Peyer's patch (tissue), 4 donors: ENCODE data around the gene ZNF670. TPM values are rescaled to one million over a fixed set of nuclear protein-coding genes. Genes with fewer than 3 reads are reported as not detected.

ENCODE experiments used
- DNase-seq, 3 donors: peaks; one replicate each; pipeline ENCODE4 v3.0.0-alpha.2; 2017 to 2019
- H3K27ac ChIP-seq, 4 donors: fragments of 200-600 bp; sonication (generic); one replicate each; pipeline ENCODE4 v1.5.1; 2016 to 2019
- H3K27me3 ChIP-seq, 2 donors: fragments of 200-600 bp; sonication (generic); one replicate each; pipeline ENCODE4 v1.5.1; 2019
- H3K36me3 ChIP-seq, 3 donors: fragments of 200-600 bp; sonication (generic); one replicate each; pipeline ENCODE4 v1.5.1; 2016 to 2019
- H3K4me1 ChIP-seq, 4 donors: fragments of 200-600 bp; sonication (generic); one replicate each; pipeline ENCODE4 v1.5.1; 2016 to 2019
- H3K4me3 ChIP-seq, 4 donors: fragments of 200-600 bp; sonication (generic); 1 replicate in 3 of 4; 2 replicates in 1 of 4; pipeline ENCODE4 v1.5.1; 2016 to 2019; ENCODE audit warnings: mild to moderate bottlenecking in 1 of 4
- H3K9me3 ChIP-seq, 4 donors: fragments of 200-600 bp; sonication (generic); one replicate each; pipeline ENCODE4 v1.5.1; 2016 to 2019; ENCODE audit warnings: mild to moderate bottlenecking in 1 of 4
- POLR2A ChIP-seq, 2 donors: fragments of 450-650 bp; IDR thresholded peaks; one replicate each; pipeline ENCODE4 v1.5.1; 2017; ENCODE audit warnings: antibody characterized with exemption in 2 of 2, mild to moderate bottlenecking in 2 of 2, moderate library complexity in 2 of 2
- total RNA-seq, 4 donors: library from RNA; depleted of rRNA; stranded (reverse); fragments of >200 nt; gene quantifications; one replicate each; pipeline ENCODE4 v1.1.0, GENCODE V29; 2016
- TF ChIP-seq, protein P1 (sequence below), 6 experiments: fragments of 450-650 bp in 4 of 6; fragments of 200-600 bp in 2 of 6; sonication (generic) in 1 of 6; IDR thresholded peaks; one replicate each; pipeline ENCODE4 v1.5.1; 2017 to 2019; ENCODE audit warnings: antibody characterized with exemption in 6 of 6, mild to moderate bottlenecking in 3 of 6, moderate library complexity in 1 of 6

The ZNF670 gene
- total RNA-seq, 4 donors from 2014 or later = 1.8 to 5.8 (median 2.0) TPM

- DNase-seq = no peak
- Histone ChIP-seq H3K9me3 (peaks cover 0 to 20% (median 4%) of the 10 kb centered on the region in 4 donors), H3K4me3 (no peak overlapping the region), H3K27ac (no peak overlapping the region), H3K36me3 (peaks cover 0 to 40% (median 4%) of the 10 kb centered on the region in 3 donors), H3K27me3 (no peaks in the 10 kb centered on the region), H3K4me1 (peaks cover 0 to 6% (median 1%) of the 10 kb centered on the region in 4 donors)
- TF ChIP-seq POLR2A (IDR thresholded peaks at IDR 0.05) = no peak
- TF ChIP-seq, protein P1, sequence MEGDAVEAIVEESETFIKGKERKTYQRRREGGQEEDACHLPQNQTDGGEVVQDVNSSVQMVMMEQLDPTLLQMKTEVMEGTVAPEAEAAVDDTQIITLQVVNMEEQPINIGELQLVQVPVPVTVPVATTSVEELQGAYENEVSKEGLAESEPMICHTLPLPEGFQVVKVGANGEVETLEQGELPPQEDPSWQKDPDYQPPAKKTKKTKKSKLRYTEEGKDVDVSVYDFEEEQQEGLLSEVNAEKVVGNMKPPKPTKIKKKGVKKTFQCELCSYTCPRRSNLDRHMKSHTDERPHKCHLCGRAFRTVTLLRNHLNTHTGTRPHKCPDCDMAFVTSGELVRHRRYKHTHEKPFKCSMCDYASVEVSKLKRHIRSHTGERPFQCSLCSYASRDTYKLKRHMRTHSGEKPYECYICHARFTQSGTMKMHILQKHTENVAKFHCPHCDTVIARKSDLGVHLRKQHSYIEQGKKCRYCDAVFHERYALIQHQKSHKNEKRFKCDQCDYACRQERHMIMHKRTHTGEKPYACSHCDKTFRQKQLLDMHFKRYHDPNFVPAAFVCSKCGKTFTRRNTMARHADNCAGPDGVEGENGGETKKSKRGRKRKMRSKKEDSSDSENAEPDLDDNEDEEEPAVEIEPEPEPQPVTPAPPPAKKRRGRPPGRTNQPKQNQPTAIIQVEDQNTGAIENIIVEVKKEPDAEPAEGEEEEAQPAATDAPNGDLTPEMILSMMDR (IDR thresholded peaks at IDR 0.05) = no peak
Observed at GRCh38 chr1:247100676-247101279, 22.2 kb upstream of the ZNF670 start.

DNA sequence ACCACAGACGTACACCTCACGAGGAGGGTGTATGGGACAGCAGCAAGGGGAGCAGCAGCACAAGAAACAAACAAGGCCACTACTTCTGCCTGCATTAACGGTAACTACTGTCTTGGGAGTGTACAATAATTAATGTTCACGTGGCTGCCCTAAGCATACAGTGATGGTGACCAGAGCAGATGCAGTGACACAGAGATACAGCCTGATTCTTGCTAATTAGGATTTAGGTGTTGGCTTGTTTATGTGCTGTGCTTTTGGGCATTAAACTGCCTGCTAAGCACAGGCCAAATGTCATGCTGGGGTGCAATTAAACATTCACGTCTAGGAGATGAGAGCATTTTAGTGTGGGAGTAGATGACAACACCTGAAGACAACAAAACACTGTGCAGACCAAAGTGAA is 18.3 kb upstream of the ZNF670 start:
- H3K27me3 ChIP-seq = no peaks in the 10 kb centered on the region
- H3K4me3 ChIP-seq = no peak overlapping the region
- TF ChIP-seq, protein P1 (IDR thresholded peaks at IDR 0.05) = no peak
- TF ChIP-seq POLR2A (IDR thresholded peaks at IDR 0.05) = no peak
- H3K9me3 ChIP-seq = peaks cover 0 to 20% (median 4%) of the 10 kb centered on the region in 4 donors
- H3K4me1 ChIP-seq = no peaks in the 10 kb centered on the region
- H3K36me3 ChIP-seq = peaks cover 0 to 35% (median 4%) of the 10 kb centered on the region in 3 donors
- no peak for DNase-seq
- no peak overlapping the region for H3K27ac ChIP-seq

DNA sequence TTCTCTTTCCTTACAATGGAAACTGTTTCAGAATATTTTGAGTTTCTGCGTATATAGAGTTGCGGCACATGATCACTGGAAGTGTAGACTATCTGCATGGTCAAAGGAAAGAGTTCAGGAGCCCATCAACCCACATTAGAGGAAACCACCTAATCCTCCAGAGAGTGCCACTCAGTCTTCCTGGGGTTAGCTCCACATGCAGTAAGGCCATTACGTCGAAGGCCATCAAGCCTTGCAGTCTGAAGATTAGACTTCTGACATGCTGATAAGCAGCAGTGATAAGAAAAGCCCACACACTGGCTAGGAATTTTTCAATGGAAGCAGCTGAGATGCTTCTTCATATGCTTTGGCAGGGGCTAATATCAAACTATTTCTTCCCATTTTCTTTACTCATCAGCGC is 17.9 kb upstream of the ZNF670 start:
- TF ChIP-seq, protein P1 (IDR thresholded peaks at IDR 0.05) = no peak
- no peak for TF ChIP-seq POLR2A (IDR thresholded peaks at IDR 0.05)
- Histone ChIP-seq H3K36me3 (peaks cover 0 to 30% (median 4%) of the 10 kb centered on the region in 3 donors), H3K4me3 (no peak overlapping the region), H3K27me3 (no peaks in the 10 kb centered on the region), H3K27ac (no peak overlapping the region), H3K4me1 (no peaks in the 10 kb centered on the region), H3K9me3 (peaks cover 0 to 20% (median 4%) of the 10 kb centered on the region in 4 donors)
- DNase-seq = no peak

DNA sequence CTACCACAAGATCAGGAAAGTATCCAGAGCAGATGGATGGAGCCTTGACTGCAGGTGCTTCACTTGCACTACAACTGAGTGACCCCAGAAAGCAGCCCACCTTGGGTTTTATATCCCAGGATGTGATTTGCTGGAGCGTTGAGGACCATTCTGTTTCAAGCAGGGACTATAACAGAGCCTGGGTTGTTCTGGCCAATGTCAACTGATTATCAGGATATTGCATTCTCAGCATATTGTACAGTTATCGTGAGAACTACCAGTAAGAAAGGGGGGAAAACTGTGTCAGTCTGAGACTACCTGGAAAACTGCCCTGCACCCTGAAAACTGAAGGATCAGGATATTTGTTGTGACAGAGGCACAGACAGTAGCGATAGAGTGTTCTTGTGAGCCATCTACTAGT is 17.5 kb upstream of the ZNF670 start:
- DNase-seq = no peak
- TF ChIP-seq POLR2A (IDR thresholded peaks at IDR 0.05) = no peak
- TF ChIP-seq, protein P1 (IDR thresholded peaks at IDR 0.05) = no peak
- H3K36me3 ChIP-seq = peaks cover 0 to 26% (median 4%) of the 10 kb centered on the region in 3 donors
- no peaks in the 10 kb centered on the region for H3K4me1 ChIP-seq
- no peak overlapping the region for H3K4me3 ChIP-seq
- H3K27me3 ChIP-seq = no peaks in the 10 kb centered on the region
- no peak overlapping the region for H3K27ac ChIP-seq
- H3K9me3 ChIP-seq = peaks cover 0 to 18% (median 4%) of the 10 kb centered on the region in 4 donors

- Histone ChIP-seq H3K4me1 (no peaks in the 10 kb centered on the region), H3K36me3 (no peaks in the 10 kb centered on the region)
- no peak for DNase-seq
Observed at GRCh38 chr1:247090455-247090854, 11.8 kb upstream of the ZNF670 start.

More at GRCh38 chr1:247090455-247090854, 11.8 kb upstream of the ZNF670 start:
- Histone ChIP-seq H3K27ac (no peak overlapping the region), H3K9me3 (no peaks in the 10 kb centered on the region), H3K27me3 (no peaks in the 10 kb centered on the region), H3K4me3 (no peak overlapping the region)
- TF ChIP-seq POLR2A (IDR thresholded peaks at IDR 0.05) = no peak
- TF ChIP-seq, protein P1 (IDR thresholded peaks at IDR 0.05) = no peak
